Adrenal gland (tissue), 12 donors: ENCODE data around the gene SV2C. TPM values are rescaled to one million over a fixed set of nuclear protein-coding genes. Genes with fewer than 3 reads are reported as not detected.

ENCODE experiments used
- polyA plus RNA-seq, 3 donors: library from polyadenylated mRNA; stranded (reverse); fragments of 200-250 nt in 2 of 3; fragments of 350-450 nt in 1 of 3; fragmentation: Illumina TruSeq in 1 of 3; extraction: RNeasy Lipid Tissue Mini Kit (QIAGEN cat#74804) in 1 of 3; gene quantifications; one replicate each; pipeline ENCODE4 v1.2.3, GENCODE V29; 2013 to 2014
- small RNA-seq, 2 donors: library from RNA; depleted of rRNA; stranded (forward); fragments of <200 nt; gene quantifications; one replicate each; pipeline ENCODE3, GENCODE V24; 2016
- total RNA-seq, 9 donors: library from RNA; depleted of rRNA in 4 of 9; stranded (reverse); fragments of >200 nt in 4 of 9; fragments of 120-200 nt in 1 of 9; fragmentation: NEBNext Ultra II Directional in 1 of 9; extraction: Animal tissue kit (Norgen Biotek cat#: 25700) in 1 of 9; gene quantifications; one replicate each; pipeline versions ENCODE4 v1.1.0 to v1.2.4, GENCODE V29; 2013 to 2023
- donor health status: healthy with polysubstance abuse.
- donor health status: Bipolar disorder and iron deficiency.
- donor health status: DM: yes; HTN: yes; CAD: no.
- donor health status: DM: no; HTN: no; CAD: no.
- donor health status: DM: no; HTN: no; CAD: no.
- donor health status: DM: yes; HTN: yes; CAD: no.

SV2C gene
- total and polyA plus RNA-seq, 12 donors = under 0.01 to 0.96 (median 0.19) TPM; not detected in 1

Small RNAs within 50 kb of the gene (small RNA-seq; reads per million reads assigned to genes)
- gene AC113404.2 (0 reads per million in 2 donors), gene RNA5SP186 (0 reads per million in 2 donors)
